H9 (cell line): ENCODE data around the gene PPRC1. TPM values are rescaled to one million over a fixed set of nuclear protein-coding genes. Genes with fewer than 3 reads are reported as not detected.

Source experiments
- DNase-seq: peaks from one replicate; pipeline ENCODE4 v3.0.0-alpha.2; 2017
- H2AFZ ChIP-seq: one replicate; pipeline ENCODE4 v1.6.1; 2013; ENCODE audit warnings: mild to moderate bottlenecking, low read length, control low read depth, moderate library complexity
- H2AK5ac ChIP-seq: 2 replicates; pipeline ENCODE4 v1.6.1; 2013; ENCODE audit warnings: low read length, control low read depth, mixed read lengths; ENCODE audit not compliant: insufficient read length
- H2BK120ac ChIP-seq: one replicate; pipeline ENCODE4 v1.6.1; 2013; ENCODE audit warnings: low read depth, mild to moderate bottlenecking, low read length, control low read depth, inconsistent platforms; ENCODE audit not compliant: poor library complexity, severe bottlenecking
- H2BK12ac ChIP-seq: 2 replicates; pipeline ENCODE4 v1.6.1; 2013; ENCODE audit warnings: low read length, control low read depth, mixed read lengths, low read depth; ENCODE audit not compliant: insufficient read length
- H2BK15ac ChIP-seq: 2 replicates; pipeline ENCODE4 v1.6.1; 2013; ENCODE audit warnings: low read depth, low read length, control low read depth
- H2BK20ac ChIP-seq: one replicate; pipeline ENCODE4 v1.6.1; 2013; ENCODE audit warnings: low read depth, mild to moderate bottlenecking, low read length, control low read depth, inconsistent platforms; ENCODE audit not compliant: poor library complexity, severe bottlenecking
- H2BK5ac ChIP-seq: 2 replicates; pipeline ENCODE4 v1.6.1; 2013; ENCODE audit warnings: low read length, control low read depth, mixed read lengths; ENCODE audit not compliant: insufficient read length
- H3K14ac ChIP-seq: 2 replicates; pipeline ENCODE4 v1.6.1; 2013; ENCODE audit warnings: low read length, control low read depth; ENCODE audit not compliant: insufficient read depth
- H3K18ac ChIP-seq: 2 replicates; pipeline ENCODE4 v1.6.1; 2013; ENCODE audit warnings: low read depth, mild to moderate bottlenecking, mixed read lengths, low read length, control low read depth; ENCODE audit not compliant: insufficient read length
- H3K23ac ChIP-seq: 2 replicates; pipeline ENCODE4 v1.6.1; 2013; ENCODE audit warnings: low read length, control low read depth, mixed read lengths, low read depth; ENCODE audit not compliant: insufficient read length
- H3K23me2 ChIP-seq: 2 replicates; pipeline ENCODE4 v1.6.1; 2013; ENCODE audit warnings: low read depth, mild to moderate bottlenecking, mixed read lengths, low read length, control low read depth; ENCODE audit not compliant: insufficient read length, poor library complexity, severe bottlenecking
- H3K27ac ChIP-seq: 2 replicates; pipeline ENCODE4 v1.5.1; 2013; ENCODE audit warnings: low read length, control low read depth, mixed read lengths, low read depth; ENCODE audit not compliant: insufficient read length
- H3K27me3 ChIP-seq: 2 replicates; pipeline ENCODE4 v1.6.1; 2013; ENCODE audit warnings: low read length, control low read depth, inconsistent platforms; ENCODE audit not compliant: insufficient read depth
- H3K4ac ChIP-seq: 2 replicates; pipeline ENCODE4 v1.6.1; 2013; ENCODE audit warnings: low read depth, mild to moderate bottlenecking, control low read depth, inconsistent platforms, low read length, moderate library complexity
- H3K4me1 ChIP-seq: 2 replicates; pipeline ENCODE4 v1.6.1; 2013; ENCODE audit warnings: low read length, control low read depth, inconsistent platforms; ENCODE audit not compliant: insufficient read depth
- H3K4me2 ChIP-seq: 2 replicates; pipeline ENCODE4 v1.6.1; 2013; ENCODE audit warnings: low read length, control low read depth, mixed read lengths; ENCODE audit not compliant: insufficient read length, insufficient read depth
- H3K56ac ChIP-seq: 2 replicates; pipeline ENCODE4 v1.6.1; 2013; ENCODE audit warnings: low read depth, mild to moderate bottlenecking, mixed read lengths, low read length, control low read depth; ENCODE audit not compliant: insufficient read length
- H3K79me1 ChIP-seq: 2 replicates; pipeline ENCODE4 v1.6.1; 2013; ENCODE audit warnings: low read depth, mild to moderate bottlenecking, moderate library complexity, low read length, control low read depth, inconsistent platforms; ENCODE audit not compliant: insufficient read depth, poor library complexity, severe bottlenecking
- H3K79me2 ChIP-seq: 2 replicates; pipeline ENCODE4 v1.6.1; 2013; ENCODE audit warnings: low read length, control low read depth, inconsistent platforms; ENCODE audit not compliant: insufficient read depth
- H3K9ac ChIP-seq: 2 replicates; pipeline ENCODE4 v1.6.1; 2013; ENCODE audit warnings: low read length, control low read depth, mixed read lengths; ENCODE audit not compliant: insufficient read length; ENCODE audit errors: extremely low read depth
- H3K9me3 ChIP-seq: one replicate; pipeline ENCODE4 v1.6.1; 2013; ENCODE audit warnings: low read depth, low read length, inconsistent platforms; ENCODE audit not compliant: control insufficient read depth
- H3T11ph ChIP-seq: one replicate; pipeline ENCODE4 v1.6.1; 2013; ENCODE audit warnings: mild to moderate bottlenecking, low read length, control low read depth, inconsistent platforms
- H4K20me1 ChIP-seq: one replicate; pipeline ENCODE4 v1.6.1; 2013; ENCODE audit not compliant: control insufficient read depth, insufficient read length, insufficient read depth
- H4K5ac ChIP-seq: 2 replicates; pipeline ENCODE4 v1.6.1; 2013; ENCODE audit warnings: low read depth, mild to moderate bottlenecking, mixed read lengths, low read length, control low read depth; ENCODE audit not compliant: insufficient read length
- H4K8ac ChIP-seq: replicated peaks from 2 replicates; pipeline ENCODE4 v1.6.1; 2013; ENCODE audit warnings: low read length, control low read depth, mixed read lengths, low read depth; ENCODE audit not compliant: insufficient read length
- H4K91ac ChIP-seq: 2 replicates; pipeline ENCODE4 v1.6.1; 2013; ENCODE audit warnings: low read depth, mild to moderate bottlenecking, moderate library complexity, mixed read lengths, low read length, control low read depth; ENCODE audit not compliant: insufficient read length
- H3K27ac Mint-ChIP-seq, 3 experiments: 2 replicates in 2 of 3; 3 replicates in 1 of 3; pipeline ENCODE4 v1.8.0; 2020 to 2021; ENCODE audit warnings: mixed read lengths in 3 of 3, mild to moderate bottlenecking in 1 of 3, moderate library complexity in 1 of 3
- H3K27me3 Mint-ChIP-seq: 2 replicates; pipeline ENCODE4 v1.8.0; 2021; ENCODE audit warnings: low read depth, mild to moderate bottlenecking, moderate library complexity, mixed read lengths
- H3K36me3 Mint-ChIP-seq, 3 experiments: 2 replicates in 2 of 3; 3 replicates in 1 of 3; pipeline ENCODE4 v1.8.0; 2020 to 2021; ENCODE audit warnings: low read depth in 3 of 3, mixed read lengths in 3 of 3; ENCODE audit not compliant: insufficient read depth in 1 of 3
- H3K4me1 Mint-ChIP-seq, 2 experiments: 2 replicates each; pipeline ENCODE4 v1.8.0; 2020; ENCODE audit warnings: mixed read lengths in 2 of 2
- H3K4me3 Mint-ChIP-seq, 2 experiments: 2 replicates in 1 of 2; 3 replicates in 1 of 2; pipeline ENCODE4 v1.8.0; 2020 to 2021; ENCODE audit warnings: mild to moderate bottlenecking in 2 of 2, mixed read lengths in 2 of 2, moderate library complexity in 1 of 2
- H3K9me3 Mint-ChIP-seq, 2 experiments: 2 replicates in 1 of 2; 3 replicates in 1 of 2; pipeline ENCODE4 v1.8.0; 2020; ENCODE audit warnings: mild to moderate bottlenecking in 2 of 2, mixed read lengths in 2 of 2, moderate library complexity in 1 of 2
- CTCF ChIP-seq: fragments of 200-600 bp; sonication (generic); conservative IDR thresholded peaks from 3 replicates; pipeline ENCODE4 v1.8.0; 2021; ENCODE audit warnings: antibody characterized with exemption, mild to moderate bottlenecking
- WGBS: extraction: QIAGEN DNeasy Blood & Tissue Kit; methylation state at CpG from one replicate; pipeline ENCODE4 v1.1.7; 2013; ENCODE audit warnings: missing lambda C conversion rate, low lambda C conversion rate, mixed read lengths; ENCODE audit not compliant: insufficient read length; ENCODE audit errors: extremely low coverage; 5-methylcytosine and 5-hydroxymethylcytosine counted together
- total RNA-seq: library from RNA; stranded (reverse); gene quantifications from 2 replicates; pipeline ENCODE4 v1.2.1, GENCODE V29; 2021

The PPRC1 gene
- total RNA-seq, 1 experiment from 2014 or later: 121 TPM

DNA sequence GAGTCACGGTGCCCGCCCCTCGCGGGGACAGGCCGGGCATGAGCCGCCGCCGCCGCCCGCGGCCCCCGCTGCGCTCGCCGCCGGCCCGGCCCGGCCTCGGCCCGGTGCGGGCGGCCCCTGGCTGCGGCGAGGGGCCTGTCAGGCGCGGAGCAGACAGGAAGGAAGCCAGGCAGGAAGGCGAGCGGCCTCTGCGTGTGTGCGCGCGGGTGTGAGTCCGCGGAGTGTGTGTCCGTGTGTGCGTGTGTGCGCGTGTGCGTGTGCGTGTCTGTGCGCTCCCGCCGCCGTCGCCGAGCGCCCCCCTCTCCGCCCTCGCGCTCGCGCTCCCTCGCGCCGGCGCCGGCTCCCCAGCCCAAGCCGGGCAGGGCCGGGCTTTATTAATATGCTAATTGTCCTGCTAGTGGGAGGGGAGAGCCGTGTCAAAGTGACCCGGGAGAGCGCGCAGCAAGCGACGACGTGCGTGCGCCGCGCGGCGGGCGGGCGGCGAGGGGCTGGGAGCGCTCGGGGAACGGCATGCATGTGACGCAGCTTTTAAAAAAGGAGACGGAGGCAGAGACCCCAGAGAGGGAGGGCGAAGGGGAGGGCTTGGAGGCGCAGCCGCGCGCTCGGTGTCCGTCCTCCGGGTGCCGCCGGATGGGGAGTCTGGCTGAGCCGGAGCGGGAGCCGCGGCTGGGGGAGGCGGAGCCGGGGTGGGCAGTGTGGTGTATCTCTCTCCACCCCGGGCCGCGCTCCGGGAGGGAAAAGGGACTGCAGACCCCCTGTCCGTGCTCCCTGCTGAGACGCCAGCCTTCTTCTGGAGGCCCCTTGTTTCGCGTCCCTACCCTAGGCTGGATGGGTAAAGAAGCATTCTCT is 12.5 kb upstream of the PPRC1 start, which contains the start of gene LDB1:
Gene LDB1, minus strand, starts transcription at position 227 of the 849 bp plus-strand sequence. CDS start 258 bp downstream, outside the sequence.
- H2BK20ac ChIP-seq: no peak within 1 kb of the TSS
- peak within 1 kb of the TSS; percentile 84 for H3K27ac ChIP-seq
- no peak within 1 kb of the TSS for H2AFZ ChIP-seq
- peak within 1 kb of the TSS; percentile 97 to 99 (median 99) for H3K27ac Mint-ChIP-seq
- peak within 1 kb of the TSS; percentile 75 for H2BK5ac ChIP-seq
- H3K9me3 Mint-ChIP-seq: no peaks in the 10 kb centered on the region
- H3K27me3 ChIP-seq: no peaks in the 10 kb centered on the region
- peak within 1 kb of the TSS; percentile 19 for H4K5ac ChIP-seq
- peaks cover 20% of the 10 kb centered on the region for H3K23me2 ChIP-seq
- peak within 1 kb of the TSS; percentile 62 for H3K18ac ChIP-seq
- H2BK12ac ChIP-seq: no peak within 1 kb of the TSS
- no peak within 1 kb of the TSS for H4K91ac ChIP-seq
- WGBS: no CpG with 5 or more reads among the region's 104 CpGs
- no peak; the same call in 2 of the 3 replicates for TF ChIP-seq CTCF
- no peak within 1 kb of the TSS for H3K56ac ChIP-seq
- peak within 1 kb of the TSS; percentile 53 for H3K14ac ChIP-seq
- peaks cover 22% of the 10 kb centered on the region for H3K4me1 ChIP-seq
- peak within 1 kb of the TSS; percentile 7 for H2BK120ac ChIP-seq
- H2AK5ac ChIP-seq: no peak within 1 kb of the TSS
- peak within 1 kb of the TSS; percentile 77 for H3K9ac ChIP-seq
- no peak within 1 kb of the TSS for H3T11ph ChIP-seq
- peak within 1 kb of the TSS; percentile 82 to 95 for H3K4me3 Mint-ChIP-seq
- peaks cover 60 to 61% of the 10 kb centered on the region in 2 experiments for H3K4me1 Mint-ChIP-seq
- H3K9me3 ChIP-seq: no peaks in the 10 kb centered on the region
- peak within 1 kb of the TSS; percentile 72 for H3K4me2 ChIP-seq
- H3K4ac ChIP-seq: no peak within 1 kb of the TSS
- DNase-seq: peak; percentile 81
- no peak within 1 kb of the TSS for H3K23ac ChIP-seq
- no peak within 1 kb of the TSS for H4K8ac ChIP-seq
- H3K79me1 ChIP-seq: no peaks in the 10 kb centered on the region
- peaks cover 13% of the 10 kb centered on the region; the same call in 1 of the 2 replicates for H3K79me2 ChIP-seq
- no peaks in the 10 kb centered on the region; a peak in 1 of 7 replicates for H3K36me3 Mint-ChIP-seq
- no peak within 1 kb of the TSS for H2BK15ac ChIP-seq
- no peaks in the 10 kb centered on the region; the same call in 1 of the 2 replicates for H3K27me3 Mint-ChIP-seq
- H4K20me1 ChIP-seq: no peaks in the 10 kb centered on the region
